BJ (cell line): ENCODE results near the gene FOXC2. TPM values are rescaled to one million over a fixed set of nuclear protein-coding genes. Genes with fewer than 3 reads are reported as not detected.

Source experiments
- CTCF ChIA-PET: fragments of 350-600 bp; formaldehyde crosslinking; extraction: SDS; loops from one replicate; lab custom pipeline; 2021; ENCODE audit warnings: antibody characterized with exemption, inconsistent platforms; lab: Yijun Ruan, JAX
- POLR2A ChIA-PET: fragments of 300-600 bp; sonication (Branson Sonifier 250); formaldehyde crosslinking; extraction: SDS; loops from one replicate; lab custom pipeline; 2021; ENCODE audit warnings: antibody characterized with exemption; lab: Charles Lee
- DNase-seq: peaks from one replicate; pipeline ENCODE4 v3.0.0-alpha.2; 2011; ENCODE audit warnings: low read depth
- H3K27me3 ChIP-seq: 2 replicates; pipeline ENCODE4 v1.6.0; 2011; ENCODE audit warnings: low read length; ENCODE audit not compliant: control insufficient read depth, insufficient read depth
- H3K36me3 ChIP-seq: 2 replicates; pipeline ENCODE4 v1.5.1; 2011; ENCODE audit warnings: low read length; ENCODE audit not compliant: control insufficient read depth, insufficient read depth
- H3K4me3 ChIP-seq: 2 replicates; pipeline ENCODE4 v1.5.1; 2011; ENCODE audit warnings: low read depth, mild to moderate bottlenecking, control low read depth, low read length
- CTCF ChIP-seq: IDR thresholded peaks from 2 replicates; pipeline ENCODE4 v1.5.1; 2011; ENCODE audit warnings: low read depth, mild to moderate bottlenecking, control low read depth, inconsistent platforms, low read length, moderate library complexity; ENCODE audit not compliant: insufficient read depth
- polyA plus RNA-seq: library from polyadenylated mRNA; depleted of rRNA; stranded (reverse); fragments of >200 nt; gene quantifications from 2 replicates; pipeline ENCODE4 v1.2.3, GENCODE V29; 2011

Gene FOXC2
- polyA plus RNA-seq, 1 experiment = 0.63 TPM

- H3K27me3 ChIP-seq = no peaks in the 10 kb centered on the region
- POLR2A ChIA-PET = no interaction called here
- CTCF ChIA-PET = interaction anchor here (1.1 to 1.2 kb wide), 2 partner anchors 14 to 513 kb away, joined by 3 to 4 read pairs; no protein-coding TSS in a partner anchor
- no peak for DNase-seq
- peaks cover 17% of the 10 kb centered on the region for H3K36me3 ChIP-seq
- no peak overlapping the region for H3K4me3 ChIP-seq
- TF ChIP-seq CTCF = no peak
These were observed 16.8 kb upstream of the FOXC2 start for GRCh38 chr16:86549893-86550190.

- no peak for DNase-seq
- no peaks in the 10 kb centered on the region for H3K27me3 ChIP-seq
- no peak for TF ChIP-seq CTCF
- H3K36me3 ChIP-seq = peaks cover 17% of the 10 kb centered on the region
- POLR2A ChIA-PET = interaction anchor here (0.6 kb wide), 2 partner anchors 545 to 705 kb away, joined by 3 read pairs; no protein-coding TSS in a partner anchor
- CTCF ChIA-PET = interaction anchor here (1.2 kb wide), 1 partner anchor 13 kb away, joined by 4 read pairs; no protein-coding TSS in a partner anchor
- H3K4me3 ChIP-seq = no peak overlapping the region
These were observed 16.3 kb upstream of the FOXC2 start for GRCh38 chr16:86550281-86550680.

- TF ChIP-seq CTCF = no peak
- CTCF ChIA-PET = interaction anchor here (1.1 kb wide), 1 partner anchor 12 kb away, joined by 3 read pairs; no protein-coding TSS in a partner anchor
- POLR2A ChIA-PET = no interaction called here
These were observed 13.3 kb upstream of the FOXC2 start for GRCh38 chr16:86553356-86553755.

GRCh38 chr16:86554599-86554916 is 12.1 kb upstream of the FOXC2 start:
- ChIA-PET POLR2A (no interaction called here), CTCF (interaction anchor here (1.5 kb wide), 1 partner anchor 9 kb away, joined by 6 read pairs; no protein-coding TSS in a partner anchor)
- DNase-seq = no peak
- H3K36me3 ChIP-seq = peaks cover 4% of the 10 kb centered on the region
- H3K4me3 ChIP-seq = peak overlapping the region; percentile 97
- TF ChIP-seq CTCF = no peak
- no peaks in the 10 kb centered on the region for H3K27me3 ChIP-seq

More at GRCh38 chr16:86553356-86553755, 13.3 kb upstream of the FOXC2 start:
- Histone ChIP-seq H3K36me3 (peaks cover 7% of the 10 kb centered on the region), H3K27me3 (no peaks in the 10 kb centered on the region), H3K4me3 (no peak overlapping the region)
- DNase-seq = no peak

GRCh38 chr16:86554917-86555703 is 11.5 kb upstream of the FOXC2 start, which contains the start of gene MTHFSD:
MTHFSD (minus strand) TSS chr16:86555235; CDS start chr16:86555184, 51 bp downstream.
- POLR2A ChIA-PET = no interaction called here
- DNase-seq = peak; percentile 45
- TF ChIP-seq CTCF = no peak
- H3K36me3 ChIP-seq = peaks cover 2% of the 10 kb centered on the region; the same call in 1 of the 2 replicates
- CTCF ChIA-PET = interaction anchor here (0.8 to 1.5 kb wide), 2 partner anchors 8 to 508 kb away, joined by 4 to 6 read pairs; no protein-coding TSS in a partner anchor
- no peaks in the 10 kb centered on the region for H3K27me3 ChIP-seq
- H3K4me3 ChIP-seq = peak within 1 kb of the TSS; percentile 97
